Trophoblast cell (in vitro differentiated cells and primary cell): Measurements from ENCODE around the gene TDRD3.
A peak's percentile ranks its signal among the peaks of the same experiment; 100 is the strongest.

Experiments used
- DNase-seq, 2 donors: peaks; one replicate each; pipeline ENCODE4 v3.0.0-alpha.2; 2016
- H2AFZ ChIP-seq: 2 replicates; pipeline ENCODE4 v1.6.1; 2013; ENCODE audit warnings: low read length, moderate library complexity, mild to moderate bottlenecking; ENCODE audit not compliant: insufficient read depth, poor library complexity
- H2AK5ac ChIP-seq: 2 replicates; pipeline ENCODE4 v1.6.1; 2013; ENCODE audit warnings: mild to moderate bottlenecking, low read length
- H2BK120ac ChIP-seq: 2 replicates; pipeline ENCODE4 v1.6.1; 2013; ENCODE audit warnings: low read length, mild to moderate bottlenecking, moderate library complexity; ENCODE audit not compliant: insufficient read depth, poor library complexity
- H2BK12ac ChIP-seq: 2 replicates; pipeline ENCODE4 v1.6.1; 2013; ENCODE audit warnings: mild to moderate bottlenecking, low read length, moderate library complexity
- H2BK5ac ChIP-seq: 2 replicates; pipeline ENCODE4 v1.6.1; 2013; ENCODE audit warnings: low read length, low read depth, moderate library complexity, mild to moderate bottlenecking; ENCODE audit not compliant: poor library complexity
- H3K14ac ChIP-seq: 2 replicates; pipeline ENCODE4 v1.6.1; 2013; ENCODE audit warnings: mild to moderate bottlenecking, low read length
- H3K18ac ChIP-seq: 2 replicates; pipeline ENCODE4 v1.6.1; 2013; ENCODE audit warnings: mild to moderate bottlenecking, low read length
- H3K23ac ChIP-seq: 2 replicates; pipeline ENCODE4 v1.6.1; 2013; ENCODE audit warnings: low read length
- H3K27ac ChIP-seq: 2 replicates; pipeline ENCODE4 v1.5.1; 2013; ENCODE audit warnings: low read depth, mild to moderate bottlenecking, inconsistent platforms, low read length, moderate library complexity
- H3K27me3 ChIP-seq: 2 replicates; pipeline ENCODE4 v1.6.1; 2013; ENCODE audit warnings: inconsistent platforms, mild to moderate bottlenecking, low read length, moderate library complexity; ENCODE audit not compliant: insufficient read depth
- H3K36me3 ChIP-seq, 2 experiments: 1 replicate in 1 of 2; 2 replicates in 1 of 2; pipeline ENCODE4 v1.6.1; 2013; ENCODE audit warnings: low read length in 2 of 2, mild to moderate bottlenecking in 2 of 2, moderate library complexity in 1 of 2; ENCODE audit not compliant: insufficient read depth in 2 of 2, control insufficient read depth in 1 of 2
- H3K4ac ChIP-seq: 2 replicates; pipeline ENCODE4 v1.6.1; 2013; ENCODE audit warnings: low read depth, mild to moderate bottlenecking, low read length, moderate library complexity
- H3K4me1 ChIP-seq, 2 experiments: 1 replicate in 1 of 2; 2 replicates in 1 of 2; pipeline ENCODE4 v1.6.1; 2013; ENCODE audit warnings: low read length in 2 of 2, mild to moderate bottlenecking in 2 of 2, moderate library complexity in 1 of 2; ENCODE audit not compliant: insufficient read depth in 2 of 2, control insufficient read depth in 1 of 2
- H3K4me2 ChIP-seq: 2 replicates; pipeline ENCODE4 v1.6.1; 2013; ENCODE audit warnings: inconsistent platforms, mild to moderate bottlenecking, low read length, moderate library complexity
- H3K4me3 ChIP-seq: 2 replicates; pipeline ENCODE4 v1.5.1; 2013; ENCODE audit warnings: mild to moderate bottlenecking, low read depth, low read length, inconsistent platforms
- H3K79me1 ChIP-seq: one replicate; pipeline ENCODE4 v1.6.1; 2013; ENCODE audit warnings: low read length
- H3K79me2 ChIP-seq: 2 replicates; pipeline ENCODE4 v1.6.1; 2013; ENCODE audit warnings: low read length, mild to moderate bottlenecking; ENCODE audit not compliant: control insufficient read depth, insufficient read depth, poor library complexity
- H3K9ac ChIP-seq: 2 replicates; pipeline ENCODE4 v1.6.1; 2013; ENCODE audit warnings: mild to moderate bottlenecking, low read length
- H3K9me3 ChIP-seq: 2 replicates; pipeline ENCODE4 v1.6.1; 2013; ENCODE audit warnings: low read depth, mild to moderate bottlenecking, control low read depth, inconsistent platforms, low read length; ENCODE audit not compliant: insufficient read depth
- H4K12ac ChIP-seq: 2 replicates; pipeline ENCODE4 v1.6.1; 2013; ENCODE audit warnings: low read depth, mild to moderate bottlenecking, low read length, moderate library complexity
- H4K8ac ChIP-seq: 2 replicates; pipeline ENCODE4 v1.6.1; 2013; ENCODE audit warnings: low read depth, mild to moderate bottlenecking, low read length, moderate library complexity
- H4K91ac ChIP-seq: one replicate; pipeline ENCODE4 v1.6.1; 2013; ENCODE audit warnings: low read depth, mild to moderate bottlenecking, low read length, moderate library complexity
- WGBS: extraction: QIAGEN DNeasy Blood & Tissue Kit; methylation state at CpG from one replicate; pipeline ENCODE4 v1.1.7; 2013; ENCODE audit warnings: missing lambda C conversion rate; ENCODE audit not compliant: insufficient read length, insufficient coverage; ENCODE audit errors: extremely low coverage; 5-methylcytosine and 5-hydroxymethylcytosine counted together

Gene TDRD3

GRCh38 chr13:60491531-60491930, 94.5 kb downstream of the TDRD3 start:
- H3K4ac ChIP-seq = no peak overlapping the region
- WGBS = no CpG with 5 or more reads among the region's 1 CpG
- no peaks in the 10 kb centered on the region for H3K27me3 ChIP-seq
- DNase-seq = no peak
- no peaks in the 10 kb centered on the region for H3K79me2 ChIP-seq
- H3K23ac ChIP-seq = no peak overlapping the region
- no peak overlapping the region for H3K18ac ChIP-seq
- no peak overlapping the region for H4K8ac ChIP-seq
- no peak overlapping the region for H2BK12ac ChIP-seq
- H3K9ac ChIP-seq = no peak overlapping the region
- no peak overlapping the region for H2AK5ac ChIP-seq
- no peak overlapping the region for H2BK5ac ChIP-seq
- H3K27ac ChIP-seq = no peak overlapping the region
- H3K79me1 ChIP-seq = no peaks in the 10 kb centered on the region
- no peak overlapping the region for H3K14ac ChIP-seq
- no peak overlapping the region for H3K4me2 ChIP-seq
- H2AFZ ChIP-seq = no peak overlapping the region
- H4K12ac ChIP-seq = no peak overlapping the region
- peaks cover 0 to 4% of the 10 kb centered on the region in 2 experiments for H3K36me3 ChIP-seq
- no peaks in the 10 kb centered on the region for H3K4me1 ChIP-seq
- H4K91ac ChIP-seq = no peak overlapping the region
- H2BK120ac ChIP-seq = no peak overlapping the region
- no peak overlapping the region for H3K4me3 ChIP-seq
- H3K9me3 ChIP-seq = peaks cover 2% of the 10 kb centered on the region

GRCh38 chr13:60492187-60492586, 95.2 kb downstream of the TDRD3 start:
- no peak overlapping the region for H2BK5ac ChIP-seq
- no peak overlapping the region for H3K4me3 ChIP-seq

GRCh38 chr13:60494296-60494695, 97.3 kb downstream of the TDRD3 start:
- no peak overlapping the region for H3K18ac ChIP-seq
- H3K9me3 ChIP-seq = peaks cover 3% of the 10 kb centered on the region
- H4K91ac ChIP-seq = no peak overlapping the region
- no peak overlapping the region for H2BK120ac ChIP-seq
- no peak overlapping the region for H4K12ac ChIP-seq
- no peak overlapping the region for H3K4me2 ChIP-seq
- no peak overlapping the region for H2AFZ ChIP-seq
- H3K4me1 ChIP-seq = no peaks in the 10 kb centered on the region
- H2BK12ac ChIP-seq = no peak overlapping the region
- H4K8ac ChIP-seq = no peak overlapping the region
- no peak overlapping the region for H3K4me3 ChIP-seq
- H3K9ac ChIP-seq = no peak overlapping the region
- no peaks in the 10 kb centered on the region for H3K79me1 ChIP-seq
- no peak overlapping the region for H3K23ac ChIP-seq
- no CpG with 5 or more reads among the region's 1 CpG for WGBS
- H3K4ac ChIP-seq = no peak overlapping the region
- no peak overlapping the region for H2BK5ac ChIP-seq
- no peaks in the 10 kb centered on the region for H3K79me2 ChIP-seq
- no peak for DNase-seq
- no peaks in the 10 kb centered on the region for H3K27me3 ChIP-seq
- no peak overlapping the region for H3K27ac ChIP-seq
- H2AK5ac ChIP-seq = no peak overlapping the region
- no peak overlapping the region for H3K14ac ChIP-seq
- H3K36me3 ChIP-seq = peaks cover 2% of the 10 kb centered on the region in 2 experiments

More at GRCh38 chr13:60492187-60492586, 95.2 kb downstream of the TDRD3 start:
- Histone ChIP-seq H4K12ac (no peak overlapping the region), H3K14ac (no peak overlapping the region), H3K79me1 (no peaks in the 10 kb centered on the region), H3K27me3 (no peaks in the 10 kb centered on the region), H3K36me3 (peaks cover 2% of the 10 kb centered on the region in 2 experiments), H3K9me3 (peaks cover 3% of the 10 kb centered on the region), H3K79me2 (no peaks in the 10 kb centered on the region), H3K18ac (no peak overlapping the region), H2AK5ac (no peak overlapping the region), H4K8ac (no peak overlapping the region), H3K23ac (no peak overlapping the region), H3K27ac (no peak overlapping the region), H3K4me2 (no peak overlapping the region), H3K4me1 (no peaks in the 10 kb centered on the region), H2BK12ac (no peak overlapping the region), H4K91ac (no peak overlapping the region), H2AFZ (no peak overlapping the region), H3K9ac (no peak overlapping the region), H2BK120ac (no peak overlapping the region), H3K4ac (no peak overlapping the region)
- DNase-seq = no peak

GRCh38 chr13:60501236-60501635, 104.2 kb downstream of the TDRD3 start:
- no CpG with 5 or more reads among the region's 1 CpG for WGBS
- no peak overlapping the region for H2BK12ac ChIP-seq
- no peak overlapping the region for H3K27ac ChIP-seq
- H3K23ac ChIP-seq = no peak overlapping the region
- no peak overlapping the region for H3K4me2 ChIP-seq
- DNase-seq = peak in 1 of 2 donors; percentile 19
- no peak overlapping the region for H3K18ac ChIP-seq
- no peak overlapping the region for H4K8ac ChIP-seq
- no peak overlapping the region for H3K4ac ChIP-seq
- H3K4me3 ChIP-seq = no peak overlapping the region
- no peak overlapping the region for H3K9ac ChIP-seq
- no peak overlapping the region for H2AK5ac ChIP-seq
- no peak overlapping the region for H4K12ac ChIP-seq
- no peaks in the 10 kb centered on the region for H3K27me3 ChIP-seq
- no peak overlapping the region for H2BK5ac ChIP-seq
- no peaks in the 10 kb centered on the region for H3K4me1 ChIP-seq
- no peak overlapping the region for H2BK120ac ChIP-seq
- H3K36me3 ChIP-seq = peaks cover 9 to 19% of the 10 kb centered on the region in 2 experiments
- H4K91ac ChIP-seq = no peak overlapping the region
- no peak overlapping the region for H2AFZ ChIP-seq
- no peak overlapping the region for H3K14ac ChIP-seq
- no peaks in the 10 kb centered on the region for H3K79me1 ChIP-seq
- H3K9me3 ChIP-seq = peaks cover 13% of the 10 kb centered on the region
- H3K79me2 ChIP-seq = no peaks in the 10 kb centered on the region
